WI38 (cell line): ENCODE measurements around the gene PXDN.

Experiments used
- H3K4me3 ChIP-seq: 2 replicates; pipeline ENCODE4 v1.5.1; 2011; ENCODE audit warnings: low read depth, mild to moderate bottlenecking, control low read depth, low read length
- TF ChIP-seq, protein P1 (sequence below): IDR thresholded peaks from 2 replicates; pipeline ENCODE4 v1.5.1; 2012; ENCODE audit warnings: low read depth, mild to moderate bottlenecking, control low read depth, low read length

Gene PXDN, protein sequence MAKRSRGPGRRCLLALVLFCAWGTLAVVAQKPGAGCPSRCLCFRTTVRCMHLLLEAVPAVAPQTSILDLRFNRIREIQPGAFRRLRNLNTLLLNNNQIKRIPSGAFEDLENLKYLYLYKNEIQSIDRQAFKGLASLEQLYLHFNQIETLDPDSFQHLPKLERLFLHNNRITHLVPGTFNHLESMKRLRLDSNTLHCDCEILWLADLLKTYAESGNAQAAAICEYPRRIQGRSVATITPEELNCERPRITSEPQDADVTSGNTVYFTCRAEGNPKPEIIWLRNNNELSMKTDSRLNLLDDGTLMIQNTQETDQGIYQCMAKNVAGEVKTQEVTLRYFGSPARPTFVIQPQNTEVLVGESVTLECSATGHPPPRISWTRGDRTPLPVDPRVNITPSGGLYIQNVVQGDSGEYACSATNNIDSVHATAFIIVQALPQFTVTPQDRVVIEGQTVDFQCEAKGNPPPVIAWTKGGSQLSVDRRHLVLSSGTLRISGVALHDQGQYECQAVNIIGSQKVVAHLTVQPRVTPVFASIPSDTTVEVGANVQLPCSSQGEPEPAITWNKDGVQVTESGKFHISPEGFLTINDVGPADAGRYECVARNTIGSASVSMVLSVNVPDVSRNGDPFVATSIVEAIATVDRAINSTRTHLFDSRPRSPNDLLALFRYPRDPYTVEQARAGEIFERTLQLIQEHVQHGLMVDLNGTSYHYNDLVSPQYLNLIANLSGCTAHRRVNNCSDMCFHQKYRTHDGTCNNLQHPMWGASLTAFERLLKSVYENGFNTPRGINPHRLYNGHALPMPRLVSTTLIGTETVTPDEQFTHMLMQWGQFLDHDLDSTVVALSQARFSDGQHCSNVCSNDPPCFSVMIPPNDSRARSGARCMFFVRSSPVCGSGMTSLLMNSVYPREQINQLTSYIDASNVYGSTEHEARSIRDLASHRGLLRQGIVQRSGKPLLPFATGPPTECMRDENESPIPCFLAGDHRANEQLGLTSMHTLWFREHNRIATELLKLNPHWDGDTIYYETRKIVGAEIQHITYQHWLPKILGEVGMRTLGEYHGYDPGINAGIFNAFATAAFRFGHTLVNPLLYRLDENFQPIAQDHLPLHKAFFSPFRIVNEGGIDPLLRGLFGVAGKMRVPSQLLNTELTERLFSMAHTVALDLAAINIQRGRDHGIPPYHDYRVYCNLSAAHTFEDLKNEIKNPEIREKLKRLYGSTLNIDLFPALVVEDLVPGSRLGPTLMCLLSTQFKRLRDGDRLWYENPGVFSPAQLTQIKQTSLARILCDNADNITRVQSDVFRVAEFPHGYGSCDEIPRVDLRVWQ (N-terminal part only)

DNA sequence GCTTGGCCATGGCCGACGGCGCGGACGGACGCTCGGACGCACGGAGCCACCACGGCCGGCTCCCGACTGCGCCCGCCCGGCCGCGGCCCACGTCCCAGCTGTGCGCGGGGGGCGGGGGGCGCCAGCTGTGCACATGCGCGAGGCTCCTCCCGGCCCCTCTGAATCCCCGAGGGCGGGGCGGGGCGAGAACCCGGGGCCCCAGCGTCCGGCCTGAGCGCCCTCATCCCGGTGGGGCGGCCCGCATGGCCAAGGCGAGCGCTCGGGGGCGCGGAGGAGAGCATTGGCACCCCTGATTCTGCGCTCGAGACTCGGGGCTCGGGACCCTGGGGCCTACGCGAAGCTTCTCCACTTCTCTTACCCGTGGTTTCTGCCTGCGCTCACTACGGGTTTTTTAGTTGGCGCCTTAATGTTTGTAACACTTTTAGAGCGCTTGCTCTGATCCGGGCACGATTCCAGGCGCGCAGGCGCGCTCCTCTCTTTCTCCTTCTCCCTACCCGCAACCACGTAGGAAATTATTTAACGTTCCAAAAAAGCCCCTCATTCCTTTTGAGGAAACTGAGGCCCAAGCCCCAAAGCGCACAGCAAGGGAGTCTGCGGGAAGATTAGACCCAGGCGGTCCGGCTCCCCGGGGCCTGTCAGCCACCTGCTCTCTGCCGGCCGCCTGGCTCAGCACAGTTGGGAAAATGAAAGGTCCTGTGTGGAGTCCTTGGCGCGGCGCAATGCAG, at the start of gene PXDN:
PXDN (minus strand) TSS at position 70 of the 725 bp plus-strand sequence; CDS start at position 10, 60 bp downstream.
- peak within 1 kb of the TSS; percentile 76 for H3K4me3 ChIP-seq
- TF ChIP-seq, protein P1, sequence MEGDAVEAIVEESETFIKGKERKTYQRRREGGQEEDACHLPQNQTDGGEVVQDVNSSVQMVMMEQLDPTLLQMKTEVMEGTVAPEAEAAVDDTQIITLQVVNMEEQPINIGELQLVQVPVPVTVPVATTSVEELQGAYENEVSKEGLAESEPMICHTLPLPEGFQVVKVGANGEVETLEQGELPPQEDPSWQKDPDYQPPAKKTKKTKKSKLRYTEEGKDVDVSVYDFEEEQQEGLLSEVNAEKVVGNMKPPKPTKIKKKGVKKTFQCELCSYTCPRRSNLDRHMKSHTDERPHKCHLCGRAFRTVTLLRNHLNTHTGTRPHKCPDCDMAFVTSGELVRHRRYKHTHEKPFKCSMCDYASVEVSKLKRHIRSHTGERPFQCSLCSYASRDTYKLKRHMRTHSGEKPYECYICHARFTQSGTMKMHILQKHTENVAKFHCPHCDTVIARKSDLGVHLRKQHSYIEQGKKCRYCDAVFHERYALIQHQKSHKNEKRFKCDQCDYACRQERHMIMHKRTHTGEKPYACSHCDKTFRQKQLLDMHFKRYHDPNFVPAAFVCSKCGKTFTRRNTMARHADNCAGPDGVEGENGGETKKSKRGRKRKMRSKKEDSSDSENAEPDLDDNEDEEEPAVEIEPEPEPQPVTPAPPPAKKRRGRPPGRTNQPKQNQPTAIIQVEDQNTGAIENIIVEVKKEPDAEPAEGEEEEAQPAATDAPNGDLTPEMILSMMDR: no peak

DNA sequence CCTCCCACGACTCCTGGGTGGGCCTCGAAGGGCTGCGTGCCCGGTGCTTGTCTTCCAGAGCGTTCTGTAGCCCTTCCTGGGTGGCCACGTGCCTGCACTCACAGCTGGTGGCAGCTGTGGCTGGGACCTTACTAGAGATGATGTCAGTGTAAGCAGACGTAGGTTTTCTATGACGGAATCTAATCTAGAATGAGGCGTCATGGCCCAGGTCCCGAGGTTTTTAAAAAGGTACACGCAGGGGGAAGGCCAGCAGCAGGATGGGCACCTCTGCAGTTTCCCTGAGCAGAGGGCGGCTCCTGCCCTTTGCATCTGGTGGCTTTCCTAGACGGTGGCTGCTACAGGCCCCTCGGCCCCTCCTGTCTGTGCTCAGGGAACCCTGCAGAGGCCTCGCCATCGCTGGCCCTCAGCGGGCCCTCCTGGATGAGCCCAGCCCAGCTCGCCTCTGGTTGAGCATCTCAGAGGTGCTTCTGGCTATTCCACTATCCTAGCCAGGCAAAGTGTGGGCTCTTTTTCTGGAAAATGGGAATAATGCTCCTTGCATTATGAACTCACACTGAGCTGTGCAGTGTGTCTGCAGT, 49.6 kb upstream of the PXDN start:
- TF ChIP-seq, protein P1: no peak
- H3K4me3 ChIP-seq: no peak overlapping the region

DNA sequence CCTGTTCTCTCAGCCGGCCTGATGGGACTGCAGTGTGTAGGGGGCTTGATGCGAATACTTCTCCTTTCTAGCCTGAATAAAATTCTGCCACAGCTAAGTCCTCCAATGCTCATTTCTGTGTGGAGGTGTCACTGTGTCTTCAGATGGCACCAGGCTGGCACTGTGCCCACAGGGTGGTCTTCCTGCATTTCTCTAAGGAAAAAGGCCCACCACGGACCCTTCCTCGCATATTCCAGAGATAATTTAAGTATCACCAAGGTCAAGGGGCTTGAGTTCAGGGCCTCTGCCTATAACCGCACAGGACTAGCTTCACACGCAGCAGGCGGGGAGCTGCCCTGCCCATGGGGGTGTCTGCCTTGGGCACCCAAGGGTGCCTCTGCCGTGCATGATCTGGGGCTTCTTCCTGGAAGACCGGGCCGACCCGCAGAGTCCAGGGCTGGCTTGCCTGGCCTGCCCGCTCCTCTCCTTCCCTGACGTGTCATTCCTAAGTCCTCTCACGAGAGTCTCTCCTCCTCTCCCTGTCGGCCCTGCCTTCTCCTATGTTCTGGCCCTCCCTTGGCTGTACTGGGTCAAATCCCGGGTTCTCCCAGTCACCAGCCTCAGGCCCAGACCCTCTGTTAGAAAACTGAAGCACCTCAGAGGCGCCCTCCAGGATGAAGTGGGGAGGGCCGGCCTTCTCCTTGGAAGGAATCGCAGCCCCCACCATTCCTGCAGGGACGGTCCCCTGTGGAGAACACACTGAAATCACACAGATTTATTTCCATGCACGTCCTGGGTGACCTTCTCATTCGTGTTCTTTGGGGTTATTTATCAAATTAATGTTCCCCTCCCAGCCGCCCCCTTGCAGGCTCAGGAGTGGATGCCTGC, 48.9 kb upstream of the PXDN start:
- no peak overlapping the region for H3K4me3 ChIP-seq
- TF ChIP-seq, protein P1: no peak

DNA sequence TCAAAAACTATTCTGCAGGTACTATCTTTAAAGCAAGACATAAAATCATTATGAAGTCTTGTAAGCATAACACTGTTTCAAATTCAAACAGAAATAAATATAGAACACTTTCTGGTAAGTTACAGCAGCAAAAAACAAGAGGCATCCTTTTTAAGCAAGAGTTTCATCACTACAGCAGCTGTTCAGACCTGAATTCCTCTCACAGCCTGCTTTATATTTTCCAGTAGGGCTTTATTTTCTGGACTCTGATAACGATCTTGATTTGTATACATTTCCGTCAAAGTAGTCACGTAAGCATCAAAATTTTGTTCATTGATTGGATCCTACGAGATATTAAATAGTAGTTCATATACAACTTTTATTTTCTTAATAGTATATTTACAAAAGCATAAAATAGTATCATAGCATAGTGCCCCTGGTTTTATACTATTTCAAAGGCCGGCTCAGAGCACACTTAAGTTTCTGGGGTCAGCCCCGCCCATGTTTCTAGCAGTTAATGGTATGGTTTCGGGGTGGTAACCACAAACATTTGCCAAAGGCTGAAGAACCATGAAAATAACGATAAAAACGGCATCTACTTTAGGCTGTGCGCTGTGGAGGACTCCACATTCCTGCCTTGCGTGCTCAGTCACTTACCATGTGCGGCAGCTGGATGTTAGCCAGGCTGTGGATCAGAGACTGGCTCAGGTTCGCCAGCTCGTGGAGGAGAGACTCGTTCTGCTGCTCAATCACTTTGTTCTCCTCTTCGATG, 47.5 kb upstream of the PXDN start:
- H3K4me3 ChIP-seq: peak overlapping the region; percentile 26; the same call in 1 of the 2 replicates
- TF ChIP-seq, protein P1: no peak

DNA sequence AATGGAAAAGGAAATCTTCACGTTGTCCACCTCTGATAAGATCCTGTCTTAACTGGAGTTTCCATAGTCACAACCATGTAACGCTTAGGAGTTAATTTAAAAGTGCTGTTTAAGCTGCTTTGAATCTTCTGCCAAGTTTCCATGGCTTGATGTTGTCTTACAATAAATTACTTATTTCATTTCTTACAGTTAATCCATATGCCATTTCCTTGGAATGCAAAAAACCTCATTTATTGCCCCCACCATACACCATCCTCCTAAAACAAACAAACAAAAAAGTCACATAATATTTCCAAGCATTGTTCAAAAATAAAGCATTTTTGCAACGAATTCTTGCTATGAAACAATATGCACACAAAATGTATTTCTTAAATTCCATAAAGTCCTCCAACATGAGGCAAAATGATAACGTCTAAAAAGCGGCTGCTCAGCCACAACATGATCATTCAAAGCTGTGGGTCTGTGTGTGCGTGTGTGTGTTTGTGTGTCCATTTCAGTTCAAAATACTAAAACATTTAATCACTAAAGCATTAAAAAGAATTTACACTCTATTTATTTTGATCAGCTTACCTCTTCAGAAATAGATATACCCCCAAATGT, 46.8 kb upstream of the PXDN start:
- TF ChIP-seq, protein P1: no peak
- no peak overlapping the region; the same call in 1 of the 2 replicates for H3K4me3 ChIP-seq
